Coronary artery (tissue), 2 donors: ENCODE measurements around the gene RFC1.

Experiments used
- DNase-seq: peaks from one replicate; pipeline ENCODE4 v3.0.0-alpha.2; 2017; ENCODE audit warnings: low spot score
- H3K27ac ChIP-seq, 2 donors: fragments of 200-600 bp; sonication (generic); one replicate each; pipeline ENCODE4 v1.5.1; 2016 to 2019
- H3K4me3 ChIP-seq: fragments of 200-600 bp; sonication (generic); 2 replicates; pipeline ENCODE4 v1.5.1; 2016; ENCODE audit warnings: mild to moderate bottlenecking, moderate library complexity
- TF ChIP-seq, protein P1 (sequence below): fragments of 200-600 bp; sonication (generic); IDR thresholded peaks from one replicate; pipeline ENCODE4 v1.5.1; 2019; ENCODE audit warnings: antibody characterized with exemption

The RFC1 gene

DNA sequence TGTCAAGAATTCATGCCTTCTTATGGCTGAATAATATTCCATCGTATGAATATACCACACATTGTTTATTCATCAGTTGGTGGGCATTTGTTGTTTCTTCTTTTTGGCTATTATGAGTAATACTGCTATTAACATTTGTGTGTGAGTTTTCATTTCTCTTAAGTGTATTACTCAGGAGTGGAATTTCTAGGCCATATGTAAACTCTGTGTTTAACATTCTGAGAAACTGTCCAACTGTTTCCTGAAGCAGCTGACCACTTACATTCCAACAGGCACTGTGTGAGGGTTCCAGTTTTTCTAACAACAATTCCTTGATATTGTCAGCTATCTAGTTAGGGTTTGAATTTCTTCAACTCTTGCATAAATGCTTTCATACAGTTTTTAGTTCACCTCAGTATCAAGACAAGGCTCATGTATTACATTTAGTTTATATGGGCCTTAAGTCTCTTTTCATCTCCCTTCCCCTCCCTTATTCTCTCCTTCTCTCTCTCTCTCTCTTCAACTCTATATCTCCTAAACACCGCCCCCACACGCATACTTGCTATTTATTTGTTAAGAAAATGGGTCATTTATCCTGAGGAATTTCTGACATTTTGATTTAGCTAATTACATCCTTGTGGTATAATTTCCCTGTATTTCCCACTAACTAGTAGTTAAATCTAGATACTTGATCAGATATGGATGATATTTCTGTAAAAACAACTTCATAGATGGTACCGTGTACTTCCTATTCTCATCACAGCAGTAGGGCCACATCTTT is 106.4 kb downstream of the RFC1 start:
- H3K27ac ChIP-seq, result no peak overlapping the region
- TF ChIP-seq, protein P1, sequence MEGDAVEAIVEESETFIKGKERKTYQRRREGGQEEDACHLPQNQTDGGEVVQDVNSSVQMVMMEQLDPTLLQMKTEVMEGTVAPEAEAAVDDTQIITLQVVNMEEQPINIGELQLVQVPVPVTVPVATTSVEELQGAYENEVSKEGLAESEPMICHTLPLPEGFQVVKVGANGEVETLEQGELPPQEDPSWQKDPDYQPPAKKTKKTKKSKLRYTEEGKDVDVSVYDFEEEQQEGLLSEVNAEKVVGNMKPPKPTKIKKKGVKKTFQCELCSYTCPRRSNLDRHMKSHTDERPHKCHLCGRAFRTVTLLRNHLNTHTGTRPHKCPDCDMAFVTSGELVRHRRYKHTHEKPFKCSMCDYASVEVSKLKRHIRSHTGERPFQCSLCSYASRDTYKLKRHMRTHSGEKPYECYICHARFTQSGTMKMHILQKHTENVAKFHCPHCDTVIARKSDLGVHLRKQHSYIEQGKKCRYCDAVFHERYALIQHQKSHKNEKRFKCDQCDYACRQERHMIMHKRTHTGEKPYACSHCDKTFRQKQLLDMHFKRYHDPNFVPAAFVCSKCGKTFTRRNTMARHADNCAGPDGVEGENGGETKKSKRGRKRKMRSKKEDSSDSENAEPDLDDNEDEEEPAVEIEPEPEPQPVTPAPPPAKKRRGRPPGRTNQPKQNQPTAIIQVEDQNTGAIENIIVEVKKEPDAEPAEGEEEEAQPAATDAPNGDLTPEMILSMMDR, result no peak
- DNase-seq, result no peak
- no peak overlapping the region for H3K4me3 ChIP-seq

DNA sequence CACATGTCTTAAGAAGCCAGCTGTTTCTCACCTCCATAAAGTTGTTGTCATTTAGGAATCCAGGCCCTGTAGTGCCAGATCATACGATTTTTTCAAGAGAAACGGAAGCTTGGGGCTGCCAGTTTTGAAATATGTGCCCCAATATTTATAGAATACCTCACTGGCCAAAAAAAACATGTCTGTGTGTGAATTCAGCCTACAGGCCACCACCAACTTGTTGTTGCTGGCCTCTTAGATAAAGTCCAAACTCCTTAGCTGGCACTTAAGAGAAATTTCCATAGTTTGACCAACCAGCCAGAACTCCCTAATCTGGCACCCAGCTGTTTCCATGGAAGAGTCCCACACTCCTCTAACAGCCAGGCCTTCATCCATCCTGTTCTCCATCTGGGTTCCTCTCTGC is 109.7 kb downstream of the RFC1 start:
- Histone ChIP-seq H3K4me3 (no peak overlapping the region), H3K27ac (peak overlapping the region; percentile 36 to 44)
- no peak for DNase-seq
- TF ChIP-seq, protein P1, result no peak

DNA sequence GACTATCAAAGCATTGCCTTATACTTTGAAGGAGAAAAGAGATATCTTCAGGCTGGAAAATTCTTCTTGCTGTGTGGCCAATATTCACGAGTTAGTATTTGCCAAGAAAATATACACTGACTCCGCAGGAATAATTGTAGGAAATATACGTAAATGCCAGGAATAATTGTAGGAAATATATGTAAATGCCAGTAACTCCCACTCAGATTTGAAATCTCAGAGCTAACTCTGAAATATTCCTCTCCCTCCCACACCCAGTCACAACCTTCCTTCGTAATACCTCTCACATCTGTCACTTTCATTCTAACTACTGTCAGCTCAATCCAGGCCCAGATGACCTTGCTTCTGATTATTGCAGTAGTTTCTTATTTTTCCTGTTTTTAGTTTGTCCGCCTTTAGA is 110.3 kb downstream of the RFC1 start:
- no peak for DNase-seq
- no peak overlapping the region for H3K4me3 ChIP-seq
- TF ChIP-seq, protein P1, result no peak
- H3K27ac ChIP-seq, result peak overlapping the region; percentile 36 to 44

DNA sequence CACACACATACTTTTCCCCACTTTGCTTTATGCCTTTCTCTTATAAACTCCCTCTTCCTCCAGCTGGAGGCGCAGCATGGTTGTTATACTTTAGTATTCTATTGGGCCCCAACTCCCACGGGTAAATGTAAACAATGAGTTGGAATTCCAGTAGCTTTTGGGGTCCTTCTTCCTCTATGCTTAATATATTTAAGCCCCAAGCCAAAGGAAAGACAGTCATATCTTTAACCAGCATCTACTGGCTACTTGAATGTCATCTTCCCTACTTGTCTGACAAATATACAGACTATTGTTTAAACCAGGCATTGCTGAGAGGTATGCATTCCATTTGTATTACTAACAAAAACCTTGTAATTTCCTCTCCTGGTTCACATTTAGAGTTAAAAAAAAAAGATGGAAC is 110.9 kb downstream of the RFC1 start:
- DNase-seq, result no peak
- TF ChIP-seq, protein P1, result no peak
- Histone ChIP-seq H3K4me3 (no peak overlapping the region), H3K27ac (peak overlapping the region in 1 of 2 donors; percentile 44)

DNA sequence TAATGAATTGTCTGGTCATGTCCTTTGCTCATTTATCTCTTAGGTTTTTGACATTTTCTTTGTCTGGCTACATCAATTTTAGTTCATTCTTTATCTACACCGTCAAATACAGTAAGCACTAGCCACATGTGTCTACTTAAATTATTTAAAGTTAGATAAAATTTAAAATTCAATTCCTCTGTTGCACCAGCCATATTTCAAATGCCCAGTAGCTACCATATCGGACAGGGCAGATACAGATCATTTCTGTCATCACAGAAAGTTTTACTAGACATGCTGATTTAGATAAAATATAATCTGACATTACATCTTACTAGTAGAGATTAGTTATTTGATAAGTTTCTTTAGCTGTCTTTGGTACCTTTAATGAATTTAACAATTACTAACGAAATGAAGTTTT is 122.7 kb downstream of the RFC1 start:
- no peak overlapping the region for H3K27ac ChIP-seq
- TF ChIP-seq, protein P1, result no peak
- no peak overlapping the region for H3K4me3 ChIP-seq
- DNase-seq, result no peak
